IMR-90 (cell line): ENCODE measurements around the gene TIMM44. TPM values are rescaled to one million over a fixed set of nuclear protein-coding genes. Genes with fewer than 3 reads are reported as not detected.

Source experiments
- ATAC-seq: fragments of 200-7000 bp; cut with Tn5 transposase; 2 replicates; pipeline ENCODE4 v1.9.1; 2020; ENCODE audit warnings: low read depth, mild to moderate bottlenecking, moderate library complexity
- BruUV-seq: library from RNA; stranded (reverse); fragments of 400-500 nt; replicated peaks from 2 replicates; lab custom pipeline; 2021; lab: Mats Ljungman, UMichigan
- CTCF ChIA-PET: fragments of 300-600 bp; formaldehyde crosslinking; extraction: SDS; loops from one replicate; lab custom pipeline; 2021; ENCODE audit warnings: antibody characterized with exemption; lab: Yijun Ruan, JAX
- POLR2A ChIA-PET: fragments of 300-600 bp; sonication (Branson Sonifier 250); formaldehyde crosslinking; loops from one replicate; lab custom pipeline; 2022; ENCODE audit warnings: antibody characterized with exemption; ENCODE audit not compliant: unreplicated experiment; lab: Charles Lee
- DNase-seq: peaks from one replicate; pipeline ENCODE4 v3.0.0; 2013
- H2AFZ ChIP-seq: replicated peaks from 2 replicates; pipeline ENCODE3; 2013; ENCODE audit warnings: low read length, mild to moderate bottlenecking; ENCODE audit not compliant: poor library complexity
- H2AK5ac ChIP-seq: 2 replicates; pipeline ENCODE4 v1.6.1; 2013; ENCODE audit warnings: low read depth, low read length, inconsistent platforms
- H2AK9ac ChIP-seq: replicated peaks from 2 replicates; pipeline ENCODE3; 2013; ENCODE audit warnings: mild to moderate bottlenecking, low read depth, low read length, moderate library complexity; ENCODE audit not compliant: poor library complexity
- H2BK120ac ChIP-seq: 2 replicates; pipeline ENCODE4 v1.6.1; 2013; ENCODE audit warnings: low read depth, low read length, inconsistent platforms
- H2BK15ac ChIP-seq: 3 replicates; pipeline ENCODE4 v1.6.1; 2013; ENCODE audit warnings: low read depth, low read length, inconsistent platforms
- H2BK20ac ChIP-seq: 2 replicates; pipeline ENCODE4 v1.6.1; 2013; ENCODE audit warnings: low read depth, mild to moderate bottlenecking, inconsistent platforms, low read length, moderate library complexity
- H2BK5ac ChIP-seq: 2 replicates; pipeline ENCODE4 v1.6.1; 2013; ENCODE audit warnings: mild to moderate bottlenecking, low read depth, low read length, inconsistent platforms; ENCODE audit not compliant: poor library complexity, severe bottlenecking
- H3K14ac ChIP-seq: replicated peaks from 2 replicates; pipeline ENCODE4 v1.6.1; 2013; ENCODE audit warnings: low read depth, low read length, inconsistent platforms
- H3K18ac ChIP-seq: 2 replicates; pipeline ENCODE4 v1.6.1; 2013; ENCODE audit warnings: low read depth, low read length, control low read depth
- H3K23ac ChIP-seq: 2 replicates; pipeline ENCODE4 v1.6.1; 2013; ENCODE audit warnings: low read depth, low read length, inconsistent platforms
- H3K27ac ChIP-seq: 2 replicates; pipeline ENCODE4 v1.5.1; 2013; ENCODE audit warnings: mild to moderate bottlenecking, control low read depth, low read length; ENCODE audit not compliant: insufficient read depth
- H3K27me3 ChIP-seq: 2 replicates; pipeline ENCODE4 v1.6.1; 2013; ENCODE audit warnings: low read length; ENCODE audit not compliant: control insufficient read depth, insufficient read depth
- H3K36me3 ChIP-seq: 2 replicates; pipeline ENCODE4 v1.6.1; 2013; ENCODE audit warnings: low read length, mixed read lengths; ENCODE audit not compliant: control insufficient read depth, insufficient read depth
- H3K4ac ChIP-seq: 2 replicates; pipeline ENCODE4 v1.6.1; 2013; ENCODE audit warnings: low read depth, low read length, inconsistent platforms
- H3K4me1 ChIP-seq: 2 replicates; pipeline ENCODE4 v1.6.1; 2013; ENCODE audit warnings: low read length, mixed read lengths; ENCODE audit not compliant: control insufficient read depth, insufficient read depth
- H3K4me2 ChIP-seq: 2 replicates; pipeline ENCODE4 v1.6.1; 2013; ENCODE audit warnings: low read depth, mild to moderate bottlenecking, control low read depth, low read length, moderate library complexity
- H3K4me3 ChIP-seq: 2 replicates; pipeline ENCODE4 v1.5.1; 2013; ENCODE audit warnings: low read depth, mild to moderate bottlenecking, control low read depth, low read length, moderate library complexity; ENCODE audit not compliant: insufficient read depth
- H3K56ac ChIP-seq: 2 replicates; pipeline ENCODE4 v1.6.1; 2013; ENCODE audit warnings: low read length, inconsistent platforms; ENCODE audit not compliant: insufficient read depth; ENCODE audit errors: extremely low read depth
- H3K79me1 ChIP-seq, 2 experiments: 2 replicates each; pipeline ENCODE4 v1.6.1; 2013; ENCODE audit warnings: low read length in 2 of 2, inconsistent platforms in 1 of 2, low read depth in 1 of 2
- H3K9ac ChIP-seq: 2 replicates; pipeline ENCODE4 v1.6.1; 2013; ENCODE audit warnings: low read depth, low read length, control low read depth
- H3K9me1 ChIP-seq: 2 replicates; pipeline ENCODE4 v1.6.1; 2013; ENCODE audit warnings: low read length, inconsistent platforms; ENCODE audit not compliant: insufficient read depth
- H3K9me3 ChIP-seq: 2 replicates; pipeline ENCODE4 v1.6.1; 2013; ENCODE audit warnings: low read length; ENCODE audit not compliant: control insufficient read depth, insufficient read depth
- H4K20me1 ChIP-seq: 2 replicates; pipeline ENCODE4 v1.6.1; 2013; ENCODE audit warnings: low read length, inconsistent platforms; ENCODE audit not compliant: insufficient read depth
- H4K5ac ChIP-seq: 2 replicates; pipeline ENCODE4 v1.6.1; 2013; ENCODE audit warnings: mild to moderate bottlenecking, low read depth, low read length, control low read depth
- H4K8ac ChIP-seq, 2 experiments: 2 replicates each; pipeline ENCODE4 v1.6.1; 2013; ENCODE audit warnings: low read depth in 2 of 2, low read length in 2 of 2, control low read depth in 1 of 2, inconsistent platforms in 1 of 2
- H4K91ac ChIP-seq: 2 replicates; pipeline ENCODE4 v1.6.1; 2013; ENCODE audit warnings: low read depth, low read length, inconsistent platforms; ENCODE audit not compliant: insufficient read depth
- BHLHE40 ChIP-seq: fragments of 150-350 bp; IDR thresholded peaks from 2 replicates; pipeline ENCODE4 v1.6.1; 2016; ENCODE audit warnings: mild to moderate bottlenecking, low read depth, low read length
- CEBPB ChIP-seq: IDR thresholded peaks from 2 replicates; pipeline ENCODE4 v1.6.1; 2012; ENCODE audit warnings: low read depth, low read length, improper control_type of control experiment
- CTCF ChIP-seq: conservative IDR thresholded peaks from 2 replicates; pipeline ENCODE4 v1.5.1; 2012; ENCODE audit warnings: mild to moderate bottlenecking, low read depth, low read length, improper control_type of control experiment
- FOS ChIP-seq: fragments of 150-350 bp; IDR thresholded peaks from 2 replicates; pipeline ENCODE4 v1.6.1; 2016; ENCODE audit warnings: low read depth, low read length
- MAFK ChIP-seq: IDR thresholded peaks from 2 replicates; pipeline ENCODE4 v1.6.1; 2012; ENCODE audit warnings: low read depth, low read length, improper control_type of control experiment
- NFE2L2 ChIP-seq: fragments of 150-350 bp; IDR thresholded peaks from 2 replicates; pipeline ENCODE4 v1.6.1; 2016; ENCODE audit warnings: low read depth, mild to moderate bottlenecking, low read length
- WGBS, 2 experiments: methylation state at CpG; one replicate each; pipeline versions ENCODE4 v1.1.5 to v1.1.7; 2013; ENCODE audit warnings: missing lambda C conversion rate in 2 of 2; ENCODE audit not compliant: insufficient read length in 1 of 2; ENCODE audit errors: extremely low coverage in 2 of 2; 5-methylcytosine and 5-hydroxymethylcytosine counted together
- dilution Hi-C: fragments of 300-500 bp; cut with HindIII; formaldehyde crosslinking; loops from one replicate; pipeline ENCODE4 v1.14.3; 2018; ENCODE audit warnings: low sequenced_read_pairs; ENCODE audit not compliant: unreplicated experiment
- in situ Hi-C: fragments of 300-500 bp; cut with MboI; formaldehyde crosslinking; loops from 3 replicates; pipeline ENCODE4 v1.14.3; 2019; ENCODE audit warnings: low sequenced_read_pairs, inconsistent platforms, mixed read lengths
- intact Hi-C: fragments of 100-400 bp; cut with micrococcal nuclease; formaldehyde crosslinking; loops from 2 replicates; pipeline ENCODE4 v1.10.0; 2022
- polyA plus RNA-seq, 3 experiments: library from polyadenylated mRNA; depleted of rRNA; stranded (reverse); fragments of >200 nt; gene quantifications; 2 replicates each; pipeline ENCODE4 v1.2.3, GENCODE V29; 2012; ENCODE audit warnings: low replicate concordance in 1 of 3
- total RNA-seq: library from RNA; depleted of rRNA; stranded (reverse); fragments of >200 nt; gene quantifications from 2 replicates; pipeline ENCODE4 v1.2.3, GENCODE V29; 2012
- TF ChIP-seq, protein P1 (sequence below): fragments of 150-350 bp; IDR thresholded peaks from 2 replicates; pipeline ENCODE4 v1.6.1; 2017; ENCODE audit warnings: mild to moderate bottlenecking, antibody characterized with exemption, low read length, low read depth

The TIMM44 gene
- total and polyA plus RNA-seq, 2 of the 4 experiments (the other 2 are of a cell fraction) = 37.6 to 52.3 TPM

- Histone ChIP-seq H3K4me2 (no peak overlapping the region), H3K56ac (no peak overlapping the region), H3K23ac (no peak overlapping the region), H4K20me1 (peaks cover 89% of the 10 kb centered on the region), H3K79me1 (peaks cover 35 to 63% of the 10 kb centered on the region in 2 experiments), H4K8ac (no peak overlapping the region), H2BK5ac (no peak overlapping the region), H3K9ac (no peak overlapping the region), H3K27me3 (no peaks in the 10 kb centered on the region), H3K9me1 (peaks cover 7% of the 10 kb centered on the region; the same call in 1 of the 2 replicates), H2AFZ (no peak overlapping the region), H4K91ac (no peak overlapping the region), H3K4me1 (no peaks in the 10 kb centered on the region), H3K14ac (no peak overlapping the region), H2BK20ac (no peak overlapping the region), H3K27ac (no peak overlapping the region), H4K5ac (no peak overlapping the region), H3K4ac (no peak overlapping the region), H2AK9ac (no peak overlapping the region), H2BK15ac (no peak overlapping the region), H3K36me3 (peaks cover 73% of the 10 kb centered on the region), H3K9me3 (no peaks in the 10 kb centered on the region), H2AK5ac (no peak overlapping the region), H3K4me3 (no peak overlapping the region), H3K18ac (no peak overlapping the region), H2BK120ac (no peak overlapping the region)
- in situ Hi-C loops = loop anchor here (10.0 kb wide), 1 partner anchor 275 kb away; no protein-coding TSS in a partner anchor
- no TSS peak for BruUV-seq
- intact Hi-C loops = no loop called here
- ChIA-PET CTCF (no interaction called here), POLR2A (no interaction called here)
- 94% methylated on average over 7 of the region's 8 CpGs; no CpG with 5 or more reads in 1 of the 2 experiments for WGBS, 2 experiments
- DNase-seq (no peak), ATAC-seq (no peak)
- TF ChIP-seq CEBPB = no peak
- TF ChIP-seq, protein P1, sequence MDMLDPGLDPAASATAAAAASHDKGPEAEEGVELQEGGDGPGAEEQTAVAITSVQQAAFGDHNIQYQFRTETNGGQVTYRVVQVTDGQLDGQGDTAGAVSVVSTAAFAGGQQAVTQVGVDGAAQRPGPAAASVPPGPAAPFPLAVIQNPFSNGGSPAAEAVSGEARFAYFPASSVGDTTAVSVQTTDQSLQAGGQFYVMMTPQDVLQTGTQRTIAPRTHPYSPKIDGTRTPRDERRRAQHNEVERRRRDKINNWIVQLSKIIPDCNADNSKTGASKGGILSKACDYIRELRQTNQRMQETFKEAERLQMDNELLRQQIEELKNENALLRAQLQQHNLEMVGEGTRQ = no peak
- no peak for TF ChIP-seq NFE2L2
- no peak for TF ChIP-seq BHLHE40
- TF ChIP-seq FOS = no peak
- no peak for TF ChIP-seq MAFK
- TF ChIP-seq CTCF = no peak
- dilution Hi-C loops = no loop called here
Observed at GRCh38 chr19:7979559-7979958, 36.1 kb upstream of the TIMM44 start.
